Stimulated activated CD8-positive, alpha-beta memory T cell treated with anti-CD3 and anti-CD28 coated beads, Interleukin-2, amount 100 ng/mL, for 1 hour (primary cell): Measurements from ENCODE around the gene ZNF737.
"Not testable (repeated sequence)": the region's sequence is repeated elsewhere in the genome, so short reads cannot be mapped to it uniquely, and the experiment has no call there.

Experiments
- DNase-seq, 2 donors: peaks; one replicate each; pipeline ENCODE4 v3.0.0-alpha.2; 2020; ENCODE audit warnings: low read depth in 2 of 2

Gene ZNF737

GRCh38 chr19:20565321-20566018, at the start of gene ZNF737:
Gene ZNF737, minus strand, starts transcription at chr19:20565781. Its CDS starts 141 bp downstream, at chr19:20565640.
- peak; percentile 71 to 87 for DNase-seq

GRCh38 chr19:20614971-20615370, 49.4 kb upstream of the ZNF737 start:
- not testable (repeated sequence) for DNase-seq

GRCh38 chr19:20612711-20613316, 47.2 kb upstream of the ZNF737 start:
- no peak for DNase-seq

GRCh38 chr19:20611866-20612265, 46.3 kb upstream of the ZNF737 start:
- DNase-seq: no peak

- DNase-seq: no peak
Measured at GRCh38 chr19:20607943-20608342, 42.4 kb upstream of the ZNF737 start.

- no peak for DNase-seq
Measured at GRCh38 chr19:20558571-20558970, 7.0 kb downstream of the ZNF737 start.

- DNase-seq: no peak
Measured at GRCh38 chr19:20558011-20558410, 7.6 kb downstream of the ZNF737 start.

- DNase-seq: not testable (repeated sequence)
Measured at GRCh38 chr19:20544667-20545333, 20.8 kb downstream of the ZNF737 start.

- DNase-seq: not testable (repeated sequence)
Measured at GRCh38 chr19:20530303-20530702, 35.3 kb downstream of the ZNF737 start.

- DNase-seq: no peak
Measured at GRCh38 chr19:20513189-20513904, 52.2 kb downstream of the ZNF737 start.

- DNase-seq: no peak
Measured at GRCh38 chr19:20503476-20503875, 62.1 kb downstream of the ZNF737 start.
